GM23338 (cell line): ENCODE measurements around the gene ATP4A. TPM values are rescaled to one million over a fixed set of nuclear protein-coding genes. Genes with fewer than 3 reads are reported as not detected.

Experiments used
- ATAC-seq: fragments of 200-7000 bp; cut with Tn5 transposase; 3 replicates; pipeline ENCODE4 v1.9.1; 2020
- DNase-seq: peaks from one replicate; pipeline ENCODE4 v3.0.0-alpha.2; 2015; ENCODE audit warnings: low spot score
- H2AFZ ChIP-seq: fragments of 200-600 bp; sonication (generic); 2 replicates; pipeline ENCODE4 v1.8.0; 2016; ENCODE audit warnings: antibody characterized with exemption, mild to moderate bottlenecking, moderate library complexity
- H3F3A ChIP-seq: fragments of 200-600 bp; sonication (generic); replicated peaks from 2 replicates; pipeline ENCODE4 v1.8.0; 2017; ENCODE audit warnings: antibody characterized with exemption, mixed run types, low read depth
- H3K27ac ChIP-seq: fragments of 200-600 bp; sonication (generic); 2 replicates; pipeline ENCODE4 v1.6.1; 2016; ENCODE audit warnings: low read depth
- H3K27me3 ChIP-seq: fragments of 200-600 bp; sonication (generic); 2 replicates; pipeline ENCODE4 v1.8.0; 2016; ENCODE audit warnings: mild to moderate bottlenecking, mixed run types, moderate library complexity; ENCODE audit not compliant: insufficient read depth
- H3K36me3 ChIP-seq: fragments of 200-600 bp; sonication (generic); 2 replicates; pipeline ENCODE4 v1.8.0; 2016; ENCODE audit warnings: mild to moderate bottlenecking; ENCODE audit not compliant: insufficient read depth
- H3K4me1 ChIP-seq: fragments of 200-600 bp; sonication (generic); 2 replicates; pipeline ENCODE4 v1.8.0; 2016; ENCODE audit warnings: mild to moderate bottlenecking, moderate library complexity; ENCODE audit not compliant: insufficient read depth
- H3K4me2 ChIP-seq: fragments of 200-600 bp; sonication (generic); 2 replicates; pipeline ENCODE4 v1.7.1; 2017; ENCODE audit warnings: mixed run types
- H3K4me3 ChIP-seq: fragments of 200-600 bp; sonication (generic); 2 replicates; pipeline ENCODE4 v1.6.1; 2016; ENCODE audit warnings: mixed run types
- H3K79me2 ChIP-seq: fragments of 200-600 bp; sonication (generic); replicated peaks from 2 replicates; pipeline ENCODE4 v1.8.0; 2017; ENCODE audit warnings: mild to moderate bottlenecking; ENCODE audit not compliant: insufficient read depth
- H3K9me2 ChIP-seq: fragments of 200-600 bp; sonication (generic); 2 replicates; pipeline ENCODE4 v1.8.0; 2017; ENCODE audit not compliant: insufficient read depth
- H4K20me1 ChIP-seq: fragments of 200-600 bp; sonication (generic); replicated peaks from 2 replicates; pipeline ENCODE4 v1.8.0; 2017; ENCODE audit warnings: mild to moderate bottlenecking; ENCODE audit not compliant: insufficient read depth
- H3K27ac Mint-ChIP-seq: 2 replicates; pipeline ENCODE4 v1.8.0; 2020; ENCODE audit warnings: inconsistent platforms, mild to moderate bottlenecking, moderate library complexity, mixed read lengths
- H3K27me3 Mint-ChIP-seq: 3 replicates; pipeline ENCODE4 v1.8.0; 2022; ENCODE audit warnings: low read depth, mild to moderate bottlenecking, moderate library complexity, mixed read lengths, inconsistent platforms; ENCODE audit not compliant: insufficient read depth, poor library complexity
- H3K36me3 Mint-ChIP-seq: 3 replicates; pipeline ENCODE4 v1.8.0; 2021; ENCODE audit warnings: low read depth, mild to moderate bottlenecking, inconsistent platforms, moderate library complexity, mixed read lengths
- H3K4me1 Mint-ChIP-seq: 3 replicates; pipeline ENCODE4 v1.8.0; 2020; ENCODE audit warnings: mild to moderate bottlenecking, inconsistent platforms, mixed read lengths
- H3K4me3 Mint-ChIP-seq: 3 replicates; pipeline ENCODE4 v1.8.0; 2021; ENCODE audit warnings: moderate library complexity, mild to moderate bottlenecking, inconsistent platforms, mixed read lengths
- H3K9me3 Mint-ChIP-seq: 3 replicates; pipeline ENCODE4 v1.8.0; 2020; ENCODE audit warnings: moderate library complexity, mild to moderate bottlenecking, inconsistent platforms, mixed read lengths
- NANOG ChIP-seq: IDR thresholded peaks from 2 replicates; pipeline ENCODE4 v1.6.1; 2016; ENCODE audit warnings: antibody characterized with exemption, borderline replicate concordance
- POLR2AphosphoS5 ChIP-seq: IDR thresholded peaks from 2 replicates; pipeline ENCODE4 v1.6.1; 2016; ENCODE audit warnings: antibody characterized with exemption, low read depth
- ZNF114 ChIP-seq: fragments of 250-450 bp; sonication (Bioruptor Pico); IDR thresholded peaks from 2 replicates; pipeline ENCODE4 v1.5.0; 2020; ENCODE audit warnings: mild to moderate bottlenecking, moderate library complexity
- ZNF331 ChIP-seq: fragments of 250-450 bp; sonication (Bioruptor Pico); IDR thresholded peaks from 2 replicates; pipeline ENCODE4 v1.5.0; 2020; ENCODE audit warnings: low read depth, mild to moderate bottlenecking, moderate library complexity
- polyA plus RNA-seq: library from polyadenylated mRNA; unstranded; fragments of >200 nt; fragmentation: Nextera tagmentation; extraction: Ambion mirVana; gene quantifications from 2 replicates; pipeline ENCODE4 v1.2.1, GENCODE V29; 2016
- total RNA-seq: library from RNA; depleted of rRNA; stranded (reverse); fragments of >200 nt; shearing (Covaris generic); gene quantifications from 2 replicates; pipeline ENCODE4 v1.2.3, GENCODE V29; 2014
- TF ChIP-seq, protein P1 (sequence below), 2 experiments: fragments of 200-600 bp in 1 of 2; sonication (generic) in 1 of 2; conservative IDR thresholded peaks; 2 replicates each; pipeline versions ENCODE4 v1.5.1 to v1.6.1; 2016 to 2017; ENCODE audit warnings: antibody characterized with exemption in 2 of 2, low read depth in 2 of 2, mild to moderate bottlenecking in 2 of 2, moderate library complexity in 1 of 2
- TF ChIP-seq, protein P2 (sequence below): IDR thresholded peaks from 2 replicates; pipeline ENCODE4 v1.6.1; 2016; ENCODE audit warnings: antibody characterized with exemption
- TF ChIP-seq, protein P3 (sequence below): IDR thresholded peaks from one replicate; pipeline ENCODE4 v1.6.1; 2018; ENCODE audit warnings: antibody characterized with exemption; ENCODE audit not compliant: unreplicated experiment

Gene ATP4A
- total and polyA plus RNA-seq, 2 experiments from 2014 or later = 0.61 to 0.63 TPM

DNA sequence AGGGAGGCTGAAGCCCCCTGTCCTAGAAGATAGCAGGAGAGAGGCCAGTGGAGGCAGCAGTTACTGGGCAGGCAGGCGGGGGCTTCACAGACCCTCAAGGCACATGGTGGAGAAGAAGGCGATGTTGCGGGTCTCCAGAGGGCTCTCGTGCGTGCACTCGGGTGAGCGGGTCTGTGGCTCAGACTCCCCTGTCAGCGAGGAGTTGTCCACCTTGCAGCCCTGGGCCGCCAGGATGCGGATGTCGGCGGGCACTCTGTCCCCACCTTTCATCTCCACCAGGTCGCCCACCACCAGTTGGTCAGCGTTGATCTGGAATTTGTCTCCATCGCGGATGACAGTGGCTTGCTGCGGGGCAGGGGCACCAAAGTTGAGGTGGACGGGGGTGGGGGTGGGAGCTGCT is 3.2 kb downstream of the ATP4A start (continued):
- TF ChIP-seq, protein P1, sequence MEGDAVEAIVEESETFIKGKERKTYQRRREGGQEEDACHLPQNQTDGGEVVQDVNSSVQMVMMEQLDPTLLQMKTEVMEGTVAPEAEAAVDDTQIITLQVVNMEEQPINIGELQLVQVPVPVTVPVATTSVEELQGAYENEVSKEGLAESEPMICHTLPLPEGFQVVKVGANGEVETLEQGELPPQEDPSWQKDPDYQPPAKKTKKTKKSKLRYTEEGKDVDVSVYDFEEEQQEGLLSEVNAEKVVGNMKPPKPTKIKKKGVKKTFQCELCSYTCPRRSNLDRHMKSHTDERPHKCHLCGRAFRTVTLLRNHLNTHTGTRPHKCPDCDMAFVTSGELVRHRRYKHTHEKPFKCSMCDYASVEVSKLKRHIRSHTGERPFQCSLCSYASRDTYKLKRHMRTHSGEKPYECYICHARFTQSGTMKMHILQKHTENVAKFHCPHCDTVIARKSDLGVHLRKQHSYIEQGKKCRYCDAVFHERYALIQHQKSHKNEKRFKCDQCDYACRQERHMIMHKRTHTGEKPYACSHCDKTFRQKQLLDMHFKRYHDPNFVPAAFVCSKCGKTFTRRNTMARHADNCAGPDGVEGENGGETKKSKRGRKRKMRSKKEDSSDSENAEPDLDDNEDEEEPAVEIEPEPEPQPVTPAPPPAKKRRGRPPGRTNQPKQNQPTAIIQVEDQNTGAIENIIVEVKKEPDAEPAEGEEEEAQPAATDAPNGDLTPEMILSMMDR (conservative IDR thresholded peaks at IDR 0.05; ENCODE audit: low read depth in 2 of 2) = no peak

DNA sequence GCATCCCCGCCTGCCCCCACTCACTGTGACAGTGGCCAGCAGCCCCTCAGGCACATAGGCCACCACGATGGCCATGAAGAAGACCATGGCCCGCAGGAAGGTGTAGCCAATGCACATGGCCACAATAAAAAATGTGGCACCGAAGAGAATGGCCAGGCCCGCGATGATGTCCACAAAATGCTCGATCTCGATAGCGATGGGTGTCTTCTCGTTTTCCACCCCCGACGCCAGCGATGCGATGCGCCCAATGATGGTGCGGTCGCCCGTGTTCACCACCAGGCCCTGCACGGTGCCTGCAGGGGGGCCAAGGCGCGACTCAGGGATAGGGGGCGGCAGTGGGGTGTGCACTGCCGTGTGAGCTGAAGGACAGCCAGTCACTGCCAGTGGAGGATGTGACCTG is 3.7 kb downstream of the ATP4A start:
- peaks cover 8% of the 10 kb centered on the region; the same call in 1 of the 2 replicates for H3K4me1 ChIP-seq
- Mint-ChIP-seq H3K27me3 (peaks cover 26% of the 10 kb centered on the region), H3K27ac (no peak overlapping the region), H3K9me3 (no peaks in the 10 kb centered on the region; the same call in 1 of the 3 replicates), H3K36me3 (no peaks in the 10 kb centered on the region; the same call in 2 of the 3 replicates), H3K4me1 (peaks cover 12% of the 10 kb centered on the region), H3K4me3 (no peak overlapping the region)
- H3K4me3 ChIP-seq = no peak overlapping the region
- ATAC-seq (no peak), DNase-seq (no peak)
- H2AFZ ChIP-seq = no peak overlapping the region
- no peak for TF ChIP-seq ZNF331 (CRISPR knock-in tag)
- TF ChIP-seq, protein P1 (conservative IDR thresholded peaks at IDR 0.05; ENCODE audit: low read depth in 2 of 2) = 0 out of 4 replicates have a peak, but pooled peaks of 1 of the 2 experiments have one; percentile 2
- H3K4me2 ChIP-seq = no peak overlapping the region
- H3K9me2 ChIP-seq = no peaks in the 10 kb centered on the region
- no peaks in the 10 kb centered on the region for H3K36me3 ChIP-seq
- H3K27ac ChIP-seq = no peak overlapping the region
- peaks cover 10% of the 10 kb centered on the region for H3K27me3 ChIP-seq
- peaks cover 11% of the 10 kb centered on the region; the same call in 1 of the 2 replicates for H3F3A ChIP-seq
- no peaks in the 10 kb centered on the region for H4K20me1 ChIP-seq
- no peaks in the 10 kb centered on the region for H3K79me2 ChIP-seq

DNA sequence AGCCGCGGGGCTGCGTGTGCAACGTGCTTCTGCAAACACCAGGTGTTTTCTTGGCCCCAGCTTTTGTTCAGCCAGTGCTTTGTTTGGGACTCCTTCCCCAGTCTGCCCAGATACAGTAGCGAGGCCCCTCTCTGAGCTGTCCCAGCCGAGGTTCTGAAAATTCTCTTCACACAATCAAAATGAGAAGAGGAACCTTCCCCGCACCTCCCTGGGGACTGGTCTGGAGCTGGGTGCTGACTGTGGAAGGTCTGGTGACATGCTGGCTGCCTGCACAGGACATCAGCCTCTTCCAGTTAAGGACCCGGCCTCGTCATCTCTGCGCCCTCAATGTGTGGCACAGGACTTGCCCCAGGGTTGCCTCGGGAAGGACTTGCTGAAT is 4.2 kb downstream of the ATP4A start:
- ATAC-seq (no peak), DNase-seq (peak; percentile 26)
- Histone ChIP-seq H3K27me3 (peaks cover 10% of the 10 kb centered on the region), H2AFZ (no peak overlapping the region), H3K4me3 (no peak overlapping the region), H3K4me2 (no peak overlapping the region), H3K9me2 (no peaks in the 10 kb centered on the region), H4K20me1 (no peaks in the 10 kb centered on the region), H3K36me3 (no peaks in the 10 kb centered on the region), H3K27ac (no peak overlapping the region), H3K4me1 (peaks cover 8% of the 10 kb centered on the region; the same call in 1 of the 2 replicates), H3F3A (peaks cover 11% of the 10 kb centered on the region; the same call in 1 of the 2 replicates), H3K79me2 (no peaks in the 10 kb centered on the region)
- no peak overlapping the region for H3K27ac Mint-ChIP-seq
- peaks cover 12% of the 10 kb centered on the region for H3K4me1 Mint-ChIP-seq
- no peaks in the 10 kb centered on the region; the same call in 2 of the 3 replicates for H3K36me3 Mint-ChIP-seq
- peaks cover 26% of the 10 kb centered on the region for H3K27me3 Mint-ChIP-seq
- peak overlapping the region; percentile 85; the same call in 2 of the 3 replicates for H3K4me3 Mint-ChIP-seq
- no peaks in the 10 kb centered on the region; the same call in 1 of the 3 replicates for H3K9me3 Mint-ChIP-seq
- no peak for TF ChIP-seq NANOG
- no peak for TF ChIP-seq ZNF114
- TF ChIP-seq, protein P2, sequence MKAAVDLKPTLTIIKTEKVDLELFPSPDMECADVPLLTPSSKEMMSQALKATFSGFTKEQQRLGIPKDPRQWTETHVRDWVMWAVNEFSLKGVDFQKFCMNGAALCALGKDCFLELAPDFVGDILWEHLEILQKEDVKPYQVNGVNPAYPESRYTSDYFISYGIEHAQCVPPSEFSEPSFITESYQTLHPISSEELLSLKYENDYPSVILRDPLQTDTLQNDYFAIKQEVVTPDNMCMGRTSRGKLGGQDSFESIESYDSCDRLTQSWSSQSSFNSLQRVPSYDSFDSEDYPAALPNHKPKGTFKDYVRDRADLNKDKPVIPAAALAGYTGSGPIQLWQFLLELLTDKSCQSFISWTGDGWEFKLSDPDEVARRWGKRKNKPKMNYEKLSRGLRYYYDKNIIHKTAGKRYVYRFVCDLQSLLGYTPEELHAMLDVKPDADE = no peak
- TF ChIP-seq, protein P3, sequence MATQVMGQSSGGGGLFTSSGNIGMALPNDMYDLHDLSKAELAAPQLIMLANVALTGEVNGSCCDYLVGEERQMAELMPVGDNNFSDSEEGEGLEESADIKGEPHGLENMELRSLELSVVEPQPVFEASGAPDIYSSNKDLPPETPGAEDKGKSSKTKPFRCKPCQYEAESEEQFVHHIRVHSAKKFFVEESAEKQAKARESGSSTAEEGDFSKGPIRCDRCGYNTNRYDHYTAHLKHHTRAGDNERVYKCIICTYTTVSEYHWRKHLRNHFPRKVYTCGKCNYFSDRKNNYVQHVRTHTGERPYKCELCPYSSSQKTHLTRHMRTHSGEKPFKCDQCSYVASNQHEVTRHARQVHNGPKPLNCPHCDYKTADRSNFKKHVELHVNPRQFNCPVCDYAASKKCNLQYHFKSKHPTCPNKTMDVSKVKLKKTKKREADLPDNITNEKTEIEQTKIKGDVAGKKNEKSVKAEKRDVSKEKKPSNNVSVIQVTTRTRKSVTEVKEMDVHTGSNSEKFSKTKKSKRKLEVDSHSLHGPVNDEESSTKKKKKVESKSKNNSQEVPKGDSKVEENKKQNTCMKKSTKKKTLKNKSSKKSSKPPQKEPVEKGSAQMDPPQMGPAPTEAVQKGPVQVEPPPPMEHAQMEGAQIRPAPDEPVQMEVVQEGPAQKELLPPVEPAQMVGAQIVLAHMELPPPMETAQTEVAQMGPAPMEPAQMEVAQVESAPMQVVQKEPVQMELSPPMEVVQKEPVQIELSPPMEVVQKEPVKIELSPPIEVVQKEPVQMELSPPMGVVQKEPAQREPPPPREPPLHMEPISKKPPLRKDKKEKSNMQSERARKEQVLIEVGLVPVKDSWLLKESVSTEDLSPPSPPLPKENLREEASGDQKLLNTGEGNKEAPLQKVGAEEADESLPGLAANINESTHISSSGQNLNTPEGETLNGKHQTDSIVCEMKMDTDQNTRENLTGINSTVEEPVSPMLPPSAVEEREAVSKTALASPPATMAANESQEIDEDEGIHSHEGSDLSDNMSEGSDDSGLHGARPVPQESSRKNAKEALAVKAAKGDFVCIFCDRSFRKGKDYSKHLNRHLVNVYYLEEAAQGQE = no peak
- TF ChIP-seq POLR2AphosphoS5 = no peak
- TF ChIP-seq ZNF331 (CRISPR knock-in tag) = no peak
